GM12875 (cell line): ENCODE results near the gene QSOX1.

Source experiments
- H3K4me3 ChIP-seq: one replicate; pipeline ENCODE4 v1.5.1; 2011; ENCODE audit warnings: low read depth, low read length, control low read depth
- TF ChIP-seq, protein P1 (sequence below): IDR thresholded peaks from 2 replicates; pipeline ENCODE4 v1.5.1; 2011; ENCODE audit warnings: low read depth, mild to moderate bottlenecking, control low read depth, inconsistent platforms, low read length, moderate library complexity, borderline replicate concordance; ENCODE audit not compliant: insufficient read depth

QSOX1 gene

GRCh38 chr1:180183426-180183825 is 28.8 kb downstream of the QSOX1 start:
- no peak overlapping the region for H3K4me3 ChIP-seq

DNA sequence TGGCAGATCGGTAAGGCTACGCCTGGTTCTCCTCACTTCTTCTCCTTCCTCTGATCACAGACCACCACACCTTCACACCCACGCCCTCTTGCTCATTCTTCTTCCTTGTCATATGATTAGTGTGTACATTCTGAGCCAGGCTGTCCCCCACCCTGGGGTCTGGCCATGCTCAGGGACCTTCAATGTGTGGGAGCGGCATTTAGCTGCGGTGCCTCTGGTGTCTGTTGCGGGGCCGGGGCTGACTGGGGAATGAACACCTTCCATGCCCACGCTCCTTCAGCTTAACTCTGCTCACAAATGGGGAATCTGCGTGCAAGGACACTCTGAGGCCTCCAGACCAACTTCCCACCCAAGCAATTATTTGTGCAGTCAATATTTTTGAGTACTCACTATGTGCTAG is 29.4 kb downstream of the QSOX1 start:
- TF ChIP-seq, protein P1, sequence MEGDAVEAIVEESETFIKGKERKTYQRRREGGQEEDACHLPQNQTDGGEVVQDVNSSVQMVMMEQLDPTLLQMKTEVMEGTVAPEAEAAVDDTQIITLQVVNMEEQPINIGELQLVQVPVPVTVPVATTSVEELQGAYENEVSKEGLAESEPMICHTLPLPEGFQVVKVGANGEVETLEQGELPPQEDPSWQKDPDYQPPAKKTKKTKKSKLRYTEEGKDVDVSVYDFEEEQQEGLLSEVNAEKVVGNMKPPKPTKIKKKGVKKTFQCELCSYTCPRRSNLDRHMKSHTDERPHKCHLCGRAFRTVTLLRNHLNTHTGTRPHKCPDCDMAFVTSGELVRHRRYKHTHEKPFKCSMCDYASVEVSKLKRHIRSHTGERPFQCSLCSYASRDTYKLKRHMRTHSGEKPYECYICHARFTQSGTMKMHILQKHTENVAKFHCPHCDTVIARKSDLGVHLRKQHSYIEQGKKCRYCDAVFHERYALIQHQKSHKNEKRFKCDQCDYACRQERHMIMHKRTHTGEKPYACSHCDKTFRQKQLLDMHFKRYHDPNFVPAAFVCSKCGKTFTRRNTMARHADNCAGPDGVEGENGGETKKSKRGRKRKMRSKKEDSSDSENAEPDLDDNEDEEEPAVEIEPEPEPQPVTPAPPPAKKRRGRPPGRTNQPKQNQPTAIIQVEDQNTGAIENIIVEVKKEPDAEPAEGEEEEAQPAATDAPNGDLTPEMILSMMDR = no peak
- no peak overlapping the region for H3K4me3 ChIP-seq

More at GRCh38 chr1:180183426-180183825, 28.8 kb downstream of the QSOX1 start:
- TF ChIP-seq, protein P1 = no peak

- TF ChIP-seq, protein P1 = no peak
These were observed 30.6 kb downstream of the QSOX1 start for GRCh38 chr1:180185281-180185680.

DNA sequence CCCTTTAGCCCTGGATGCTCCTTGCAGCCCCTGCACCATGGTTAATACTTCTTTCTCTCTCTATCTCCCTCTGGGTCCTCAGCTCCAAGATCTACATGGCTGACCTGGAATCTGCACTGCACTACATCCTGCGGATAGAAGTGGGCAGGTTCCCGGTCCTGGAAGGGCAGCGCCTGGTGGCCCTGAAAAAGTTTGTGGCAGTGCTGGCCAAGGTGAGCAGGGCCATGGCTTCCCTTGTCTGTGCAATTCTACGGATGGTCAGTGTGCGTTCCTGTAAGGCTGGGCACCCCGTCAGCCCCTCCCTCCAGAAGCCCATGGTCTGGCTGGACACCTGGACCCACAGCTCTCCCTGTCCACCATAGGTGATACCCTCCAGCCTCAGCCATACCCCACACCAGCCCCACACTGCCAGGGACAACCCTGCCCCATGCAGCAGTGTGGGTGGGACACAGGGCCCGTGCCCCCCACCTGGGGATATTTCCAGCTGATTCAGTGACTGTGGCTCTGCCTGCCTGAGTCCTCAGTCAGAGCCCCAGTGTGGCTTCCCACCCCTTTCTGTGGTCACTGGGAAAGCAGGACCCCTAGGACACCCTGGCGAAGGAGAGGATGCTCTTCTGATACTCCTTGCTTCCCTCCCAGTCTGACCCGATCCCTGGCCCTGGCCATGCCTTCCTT is 31.4 kb downstream of the QSOX1 start:
- H3K4me3 ChIP-seq = no peak overlapping the region
- TF ChIP-seq, protein P1 = no peak

More at GRCh38 chr1:180185281-180185680, 30.6 kb downstream of the QSOX1 start:
- H3K4me3 ChIP-seq = no peak overlapping the region

DNA sequence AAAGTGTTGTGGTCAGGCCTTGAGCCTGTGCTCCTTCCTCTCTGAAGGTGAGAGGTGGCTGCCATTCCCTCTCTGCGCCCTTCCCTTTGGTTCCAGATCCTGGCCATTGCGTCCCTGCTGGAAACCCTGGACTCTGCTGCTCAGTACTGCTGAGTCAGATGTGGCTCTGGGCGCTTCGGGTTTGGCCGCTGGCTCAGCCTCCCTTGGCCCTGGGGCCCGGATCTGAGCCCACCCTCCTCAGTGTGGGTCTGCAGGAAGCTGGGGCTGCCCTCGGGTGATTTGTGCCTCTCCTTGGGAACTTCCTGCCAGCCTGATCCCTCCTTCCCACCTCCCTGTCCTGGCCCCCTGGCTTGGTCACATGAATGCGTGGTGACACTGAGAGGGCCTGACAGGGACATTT is 32.2 kb downstream of the QSOX1 start:
- H3K4me3 ChIP-seq = no peak overlapping the region
- TF ChIP-seq, protein P1 = no peak

DNA sequence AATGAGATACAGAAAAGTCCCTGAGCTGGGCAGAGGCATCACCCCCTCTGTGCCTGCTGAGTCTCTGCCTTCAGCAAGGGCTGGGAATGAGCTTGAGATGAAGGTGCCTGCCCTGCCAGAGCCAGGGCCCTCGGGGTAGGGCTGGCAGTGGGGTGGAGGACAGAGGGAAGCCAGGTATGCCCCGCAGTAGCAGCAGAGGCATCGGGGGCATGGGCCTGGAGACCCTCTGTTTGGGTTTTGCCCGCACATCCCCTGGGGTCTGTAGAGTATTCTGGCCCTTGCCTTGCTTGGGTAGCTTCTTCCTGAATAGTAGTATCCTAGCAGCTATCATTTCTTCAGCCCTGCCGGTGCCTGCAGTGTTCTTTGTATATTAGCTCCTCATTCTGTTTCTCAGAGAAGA is 33.0 kb downstream of the QSOX1 start:
- TF ChIP-seq, protein P1 = no peak
- no peak overlapping the region for H3K4me3 ChIP-seq

DNA sequence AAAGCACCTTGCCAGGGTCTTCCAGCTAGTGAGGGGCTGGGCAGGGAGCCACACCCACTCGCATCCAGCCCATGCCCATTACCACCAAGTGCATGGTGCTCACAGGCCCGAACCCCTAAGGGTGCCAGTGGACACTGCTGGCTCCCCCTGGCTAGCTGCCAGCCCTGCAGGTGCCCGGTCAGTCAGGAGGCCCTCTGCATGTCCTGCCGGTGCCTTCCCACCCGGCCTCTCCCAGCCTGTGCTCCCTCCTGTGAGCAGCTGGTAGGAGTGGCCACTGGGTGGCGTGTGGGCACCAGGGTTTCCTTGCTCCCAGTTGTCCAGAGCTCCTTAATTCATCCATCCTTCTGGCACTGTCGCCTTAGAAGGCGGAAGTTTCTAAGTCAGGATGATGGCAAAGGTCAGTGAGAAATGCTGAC is 33.4 kb downstream of the QSOX1 start:
- TF ChIP-seq, protein P1 = peak; percentile 73
- H3K4me3 ChIP-seq = no peak overlapping the region
